Body of pancreas (tissue), 4 donors: ENCODE data around the gene FASTK.

ENCODE experiments used
- CTCF ChIP-seq, 7 experiments: fragments of 450-650 bp in 4 of 7; fragments of 200-600 bp in 3 of 7; sonication (generic) in 3 of 7; IDR thresholded peaks; one replicate each; pipeline ENCODE4 v1.5.1; 2016 to 2019; ENCODE audit warnings: antibody characterized with exemption in 7 of 7
- POLR2A ChIP-seq, 3 donors: fragments of 450-650 bp; IDR thresholded peaks; one replicate each; pipeline ENCODE4 v1.6.1; 2016; ENCODE audit warnings: antibody characterized with exemption in 3 of 3, mild to moderate bottlenecking in 2 of 3

GRCh38 chr7:151126491-151127137 lies 46.0 kb upstream of the FASTK start:
- no peak for TF ChIP-seq CTCF (IDR thresholded peaks at IDR 0.05)
- no peak for TF ChIP-seq POLR2A (IDR thresholded peaks at IDR 0.05)
